ENCODE results near the gene SCN4B.

Gene SCN4B

DNA sequence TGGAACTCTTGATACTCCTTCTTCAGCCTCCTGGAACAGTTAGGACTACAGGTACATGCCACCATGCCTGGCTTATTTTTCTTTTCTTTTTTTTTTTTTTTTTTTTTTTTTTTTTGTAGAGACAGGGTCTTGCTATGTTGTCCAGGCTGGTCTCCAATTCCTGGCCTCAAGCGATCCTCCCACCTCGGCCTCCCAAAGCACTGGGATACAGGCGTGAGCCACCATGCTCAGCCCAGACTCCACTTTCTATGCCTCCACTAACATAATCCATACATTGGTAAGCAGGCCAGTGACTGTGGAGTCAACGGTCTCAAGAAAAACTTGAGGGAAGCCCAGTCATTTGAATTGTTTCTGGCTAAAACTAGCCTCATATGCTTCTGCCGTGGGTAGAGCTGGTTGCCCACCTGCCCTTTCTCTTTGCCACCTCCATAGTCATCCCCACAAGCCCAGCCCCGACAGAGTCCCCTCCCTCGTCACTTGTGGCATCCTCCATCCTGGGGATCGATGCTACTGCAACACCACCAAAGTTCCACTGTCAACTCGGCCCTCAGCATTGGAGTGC lies 21.5 kb upstream of the SCN4B start:
- no peak for DNase-seq

DNA sequence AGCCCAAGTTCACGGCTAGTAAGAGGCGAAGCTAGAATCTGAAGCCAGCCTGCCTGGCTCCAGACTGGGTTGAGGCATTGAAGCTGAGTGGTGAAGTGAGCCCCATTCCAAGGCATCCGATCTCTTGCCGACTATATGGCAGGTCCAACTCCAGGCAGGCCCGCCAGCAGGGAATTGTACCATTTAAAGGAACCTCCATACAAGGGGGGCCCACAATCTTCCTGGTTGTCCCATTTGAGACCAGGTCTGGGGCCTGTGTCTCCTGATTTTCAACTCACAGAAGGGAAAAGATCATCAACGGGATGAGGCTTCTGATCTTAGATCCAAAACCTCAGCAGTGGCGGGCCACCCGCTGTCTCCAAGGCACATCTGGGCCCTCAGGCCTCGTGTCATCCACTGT lies 19.7 kb upstream of the SCN4B start:
- DNase-seq = no peak

DNA sequence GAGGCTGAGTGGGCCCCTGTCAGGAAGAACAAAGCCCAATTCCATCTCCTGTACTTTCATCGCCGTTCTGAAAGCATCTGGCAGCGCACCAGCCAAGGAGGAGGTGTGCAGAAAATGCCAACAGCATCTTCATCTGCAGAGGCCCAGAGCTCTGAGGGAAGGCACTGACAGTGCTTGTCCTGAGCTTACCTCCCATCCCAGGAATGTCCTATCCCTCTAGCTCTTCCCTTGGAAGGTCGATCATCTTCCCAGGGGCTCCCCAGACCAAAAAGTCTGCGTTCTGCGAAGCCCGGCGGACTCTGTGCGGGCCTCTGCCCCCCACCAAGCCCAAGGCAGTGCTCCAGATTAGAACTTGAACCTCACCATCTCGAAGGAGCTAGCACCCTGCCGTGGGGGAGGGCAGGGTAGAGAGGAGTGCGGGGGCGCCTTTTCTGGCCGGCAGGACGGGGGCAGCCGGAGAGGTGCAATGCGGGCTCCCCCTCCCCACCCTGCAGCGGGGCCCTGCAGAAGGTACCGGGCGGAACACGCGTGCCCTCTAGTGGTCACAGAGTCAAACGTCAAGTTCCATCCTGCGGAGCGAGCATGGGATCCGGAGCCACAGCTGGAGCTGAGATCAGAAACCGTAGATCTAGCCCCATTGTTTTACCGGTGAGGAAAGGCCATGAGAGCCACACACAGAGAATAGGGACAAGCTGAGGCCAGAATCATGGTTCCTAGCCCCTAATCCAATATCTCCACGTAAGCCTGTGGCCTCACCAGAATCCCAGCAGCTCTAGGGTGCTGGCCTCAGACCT lies 18.8 kb upstream of the SCN4B start:
- DNase-seq = peak; percentile 53

DNA sequence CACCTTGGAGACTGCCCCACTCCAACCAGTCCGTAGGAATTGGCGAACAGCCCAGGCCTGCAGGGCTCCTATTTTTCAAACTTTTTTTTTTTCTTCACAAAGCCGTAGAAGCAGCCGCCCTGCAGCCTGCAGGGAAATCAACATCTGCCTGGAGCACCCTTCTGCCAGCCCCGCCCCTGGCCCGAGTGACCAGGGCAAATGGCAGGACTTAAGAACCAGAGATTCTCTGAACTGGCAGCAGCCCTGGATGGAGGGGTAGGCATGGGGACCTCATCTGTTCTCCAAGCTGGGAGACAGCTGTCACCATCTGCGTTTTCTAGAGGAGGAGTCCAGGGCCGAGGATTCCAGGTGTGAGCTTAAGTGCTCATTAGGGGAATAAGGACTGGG lies 18.3 kb upstream of the SCN4B start:
- no peak for DNase-seq

DNA sequence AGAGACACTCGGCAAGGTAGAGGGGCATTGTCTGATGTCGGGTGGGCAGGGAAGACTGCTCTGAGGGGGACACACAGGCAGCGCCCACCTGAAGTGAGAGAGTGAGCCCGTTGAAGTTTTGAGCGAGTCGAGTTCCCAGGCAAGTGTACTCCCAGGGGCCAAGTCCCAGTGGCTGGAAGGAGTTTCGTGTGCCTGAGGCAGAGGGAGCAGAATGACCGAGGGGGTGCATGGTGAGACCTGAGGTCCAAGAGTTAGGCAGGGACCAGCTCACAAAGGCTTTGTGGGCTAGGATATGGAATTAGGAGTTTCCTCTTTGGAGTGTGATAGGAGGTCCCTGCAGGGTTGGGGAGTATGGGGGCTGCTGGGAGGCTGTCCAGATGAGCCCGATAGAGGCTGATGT lies 17.6 kb upstream of the SCN4B start:
- DNase-seq = no peak

DNA sequence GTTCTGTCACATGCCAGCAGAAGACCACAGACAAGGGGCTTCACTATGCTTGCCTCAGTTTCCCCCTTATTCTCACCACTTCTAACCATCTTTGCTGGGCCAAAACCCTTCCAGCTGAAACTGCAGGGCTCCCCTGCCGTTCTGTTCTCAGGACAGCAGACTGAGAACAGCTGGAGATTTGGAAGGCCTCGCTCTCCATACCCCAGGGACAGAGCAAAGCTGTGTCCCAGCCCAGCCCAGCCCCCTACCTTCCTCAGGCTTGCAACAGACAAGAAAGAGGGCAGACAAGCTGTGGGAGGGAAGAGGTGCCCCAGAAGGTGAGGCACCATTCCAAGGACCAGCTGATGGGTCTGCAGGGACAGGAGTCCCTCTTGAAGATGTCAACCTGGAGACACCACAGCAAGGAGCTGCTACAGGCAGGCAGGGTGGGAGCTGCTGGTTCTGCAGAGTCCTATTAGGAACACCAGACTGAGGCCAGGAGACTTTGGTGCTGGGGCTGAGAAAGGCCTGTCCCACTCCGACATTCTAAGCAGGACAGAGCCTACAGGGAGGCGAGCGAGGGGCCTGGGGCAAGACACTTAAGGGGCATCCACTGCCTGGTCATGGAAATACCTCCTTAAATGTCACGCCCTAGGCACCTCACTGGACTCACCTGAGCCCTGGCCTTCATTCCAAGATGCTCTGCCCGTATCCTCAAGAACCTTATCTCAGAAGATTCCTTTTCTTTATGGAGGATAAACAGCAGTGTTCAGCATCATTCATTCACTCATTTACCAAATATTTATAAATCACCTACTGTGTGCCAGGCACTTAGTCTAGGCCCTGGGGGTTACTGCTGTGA lies 16.9 kb upstream of the SCN4B start:
- no peak for DNase-seq

DNA sequence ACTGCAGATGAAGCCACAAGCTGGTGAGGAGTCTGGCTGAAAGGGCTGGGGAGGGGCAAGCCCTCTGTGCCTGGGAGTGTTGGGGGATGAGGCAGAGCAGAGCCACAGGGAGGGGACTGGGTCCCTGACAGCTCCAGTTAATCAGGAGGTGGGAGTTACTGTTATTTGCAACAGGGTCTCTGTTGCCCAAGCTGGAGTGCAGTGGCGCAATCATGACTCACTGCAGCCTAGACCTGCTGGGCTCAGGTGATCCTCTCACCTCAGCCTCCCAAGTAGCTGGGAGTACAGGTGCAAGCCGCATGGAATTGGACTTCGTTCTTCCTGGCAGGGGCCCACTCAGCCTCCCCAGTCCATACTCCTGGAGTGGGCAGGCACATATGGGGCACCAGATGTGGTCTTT lies 16.1 kb upstream of the SCN4B start:
- no peak for DNase-seq

DNA sequence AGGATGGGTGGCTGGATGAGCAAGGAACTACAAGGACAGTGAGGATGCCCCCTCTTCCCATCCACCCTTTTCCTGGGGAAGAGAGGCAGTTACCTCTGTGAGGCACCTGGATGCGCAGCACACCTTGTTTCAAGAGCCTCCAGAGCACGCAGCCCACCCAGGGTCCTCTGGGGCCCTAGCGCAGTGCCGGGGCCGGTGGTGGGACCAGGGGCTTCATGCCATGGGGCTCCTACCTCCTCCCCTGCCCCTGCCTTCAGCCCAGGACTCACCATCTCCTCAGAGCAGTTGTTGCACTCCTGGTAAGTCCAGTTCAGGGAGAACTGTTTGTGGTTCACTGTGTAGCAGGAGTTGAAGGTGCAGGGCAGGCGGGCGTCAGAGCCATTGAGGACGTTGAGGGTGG lies 15.7 kb upstream of the SCN4B start:
- no peak for DNase-seq

DNA sequence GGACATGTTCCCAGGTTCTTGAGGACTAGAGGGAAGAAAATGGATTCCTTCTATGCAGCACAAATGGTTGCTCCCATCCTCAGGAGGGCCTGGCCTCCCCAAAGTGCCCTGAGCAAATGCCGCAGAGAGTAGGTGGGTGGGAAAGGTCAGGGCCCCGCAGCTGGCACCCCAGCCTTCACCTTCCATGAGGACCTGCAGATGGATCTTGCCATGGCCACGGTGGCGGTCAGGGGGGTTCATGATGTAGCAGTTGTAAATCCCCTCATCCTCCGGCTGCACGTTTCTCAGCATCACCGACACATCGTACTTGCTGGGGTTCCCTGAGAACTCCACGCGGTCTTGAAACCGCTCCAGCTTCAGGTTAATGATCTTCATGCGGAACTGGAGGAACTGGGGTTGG lies 15.3 kb upstream of the SCN4B start:
- DNase-seq = no peak

DNA sequence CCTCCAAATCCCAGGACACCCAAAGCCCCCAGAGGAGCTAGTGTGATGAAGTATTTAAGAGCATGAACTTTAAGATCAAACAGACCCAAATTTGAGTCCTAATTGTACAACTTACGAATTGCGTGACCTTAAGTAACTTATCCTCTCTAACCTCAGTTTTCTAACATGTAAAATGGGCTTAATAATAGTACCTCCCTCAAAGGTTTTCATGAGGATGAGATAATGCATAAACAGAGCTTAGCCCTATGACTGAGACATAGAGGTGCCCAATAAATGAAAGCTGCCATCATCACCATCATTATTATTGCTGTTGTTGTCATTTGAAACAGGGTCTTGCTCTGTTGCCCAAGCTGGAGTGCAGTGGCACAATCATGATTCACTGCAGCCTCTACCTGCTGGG lies 14.6 kb upstream of the SCN4B start:
- no peak for DNase-seq

DNA sequence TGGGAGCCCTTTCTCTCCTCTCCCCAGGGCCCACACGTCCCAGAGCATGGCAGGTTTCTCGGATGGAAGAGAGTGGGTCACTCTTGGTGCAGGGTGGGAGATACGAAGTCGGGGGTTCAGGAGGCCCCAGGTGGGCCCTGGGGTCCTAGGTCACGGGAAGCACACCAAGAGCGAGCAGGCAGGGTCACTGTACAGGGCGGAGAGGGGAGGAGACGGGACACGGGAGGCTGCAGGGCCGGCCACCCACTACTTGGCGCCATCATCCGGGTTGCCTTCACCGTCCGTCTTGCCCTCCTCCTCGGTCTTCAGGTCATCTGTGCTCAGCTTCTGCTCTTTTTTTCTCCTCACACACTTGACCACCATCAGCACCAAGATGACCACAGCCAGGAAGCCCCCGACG lies 14.0 kb upstream of the SCN4B start:
- DNase-seq = no peak

DNA sequence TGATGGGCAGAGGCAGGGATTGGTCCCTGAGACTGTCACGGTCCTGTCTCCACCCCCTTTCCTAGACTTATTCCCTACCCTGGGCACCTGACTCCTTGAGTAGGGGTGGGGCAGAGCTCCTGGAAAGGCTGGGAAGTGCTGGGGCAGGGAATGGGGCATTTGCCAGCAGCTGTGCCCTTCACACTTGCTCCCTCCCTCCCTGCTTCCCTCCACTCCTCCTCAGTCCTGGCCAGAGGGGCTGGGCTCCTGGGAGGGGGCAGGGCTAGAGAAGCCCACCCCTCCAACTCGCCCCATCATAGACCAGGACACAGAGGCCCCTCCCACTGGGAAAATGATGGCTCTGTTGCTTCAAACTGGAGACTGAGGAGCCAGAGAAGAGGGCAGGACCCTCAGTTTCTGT lies 12.3 kb upstream of the SCN4B start:
- no peak for DNase-seq

DNA sequence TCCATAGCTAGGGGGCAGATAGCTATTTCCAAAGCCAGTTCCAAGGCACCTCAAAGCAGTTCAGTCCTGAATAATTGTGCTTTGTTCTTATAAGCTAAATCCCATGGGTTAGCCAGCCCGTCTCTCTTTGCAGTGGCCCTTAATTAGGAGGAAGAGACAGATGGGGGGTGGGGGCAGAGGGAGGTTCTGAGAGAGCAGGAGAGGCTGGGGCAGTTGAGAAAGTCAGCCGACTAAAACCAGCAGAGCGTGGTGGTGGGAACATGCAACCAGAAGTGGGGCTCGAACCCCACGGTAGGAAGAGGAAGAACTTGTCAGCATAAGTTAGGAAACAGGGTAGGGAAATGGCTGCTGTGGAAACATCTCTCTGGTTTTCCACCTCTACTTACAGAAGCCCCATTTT lies 10.9 kb upstream of the SCN4B start:
- no peak for DNase-seq

DNA sequence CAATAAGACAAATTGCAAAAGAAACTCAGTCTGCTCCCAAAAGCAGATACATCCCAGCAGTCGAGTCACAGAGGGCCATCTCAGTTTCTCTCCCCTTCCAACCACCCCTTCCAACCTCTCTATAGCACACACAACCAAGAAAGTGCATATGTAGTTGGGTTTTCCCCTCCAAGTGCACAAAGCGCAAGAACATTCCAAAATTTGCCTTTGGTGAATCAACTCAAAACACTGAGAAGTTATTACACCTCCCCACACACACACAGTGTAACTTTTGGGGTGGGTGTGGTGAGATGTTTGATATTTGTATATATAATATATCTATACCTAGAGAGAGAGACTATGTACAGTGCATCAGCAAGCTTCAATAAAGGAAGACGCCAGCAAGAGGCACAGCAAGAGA lies 10.2 kb upstream of the SCN4B start:
- no peak for DNase-seq

DNA sequence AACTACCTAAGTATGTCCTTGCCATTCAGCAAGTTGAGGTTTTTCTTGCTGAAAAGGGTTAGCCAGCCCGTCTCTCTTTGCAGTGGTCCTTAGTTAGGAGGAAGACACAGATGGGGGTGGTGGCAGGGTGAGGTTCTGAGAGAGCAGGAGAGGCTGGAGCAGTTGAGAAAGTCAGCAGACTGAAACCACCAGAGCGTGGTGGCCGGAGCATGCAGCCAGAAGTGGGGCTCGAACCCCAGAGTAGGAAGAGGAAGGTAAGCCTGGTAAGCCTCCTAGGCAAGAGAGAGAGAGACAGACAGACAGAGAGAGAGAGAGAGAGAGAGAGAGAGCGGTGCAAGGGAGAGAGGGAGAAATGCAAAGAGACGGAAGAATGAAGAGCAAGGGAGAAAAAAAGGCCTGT lies 9.2 kb upstream of the SCN4B start:
- no peak for DNase-seq

DNA sequence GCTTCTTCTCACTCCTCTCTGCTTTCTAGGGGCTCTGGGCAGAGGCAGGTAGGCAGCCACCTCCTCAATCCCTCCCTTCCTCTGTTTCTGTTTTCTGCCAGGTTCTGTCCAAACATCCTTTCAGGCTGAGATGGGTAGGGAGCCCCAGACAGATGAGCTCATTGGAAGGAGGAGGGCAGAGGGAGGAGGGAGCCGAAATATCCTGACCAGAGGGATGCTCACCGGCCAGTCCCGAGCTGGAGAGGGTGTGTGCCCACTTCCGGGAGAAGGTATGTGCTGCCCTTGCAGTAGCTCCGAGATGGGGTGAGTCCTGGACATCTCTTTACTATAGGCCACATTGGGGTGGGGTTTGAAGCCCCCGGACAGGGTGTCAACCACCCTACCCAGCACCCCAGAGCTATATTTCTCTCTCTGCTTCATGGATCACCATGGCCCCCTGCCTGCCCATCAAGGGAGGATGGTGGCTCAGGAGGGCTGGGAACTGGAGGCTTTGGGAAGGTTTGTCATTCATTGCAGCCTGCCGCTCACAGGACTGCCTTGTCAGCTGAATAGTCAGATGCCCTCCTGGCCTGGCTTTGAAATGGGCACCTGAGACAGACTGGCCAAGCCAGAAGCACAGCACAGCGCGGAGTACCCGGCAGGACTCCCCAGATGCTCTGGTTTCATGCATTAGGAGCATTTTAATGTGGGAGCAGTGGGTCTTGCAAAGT lies 4.7 kb upstream of the SCN4B start:
- no peak for DNase-seq

DNA sequence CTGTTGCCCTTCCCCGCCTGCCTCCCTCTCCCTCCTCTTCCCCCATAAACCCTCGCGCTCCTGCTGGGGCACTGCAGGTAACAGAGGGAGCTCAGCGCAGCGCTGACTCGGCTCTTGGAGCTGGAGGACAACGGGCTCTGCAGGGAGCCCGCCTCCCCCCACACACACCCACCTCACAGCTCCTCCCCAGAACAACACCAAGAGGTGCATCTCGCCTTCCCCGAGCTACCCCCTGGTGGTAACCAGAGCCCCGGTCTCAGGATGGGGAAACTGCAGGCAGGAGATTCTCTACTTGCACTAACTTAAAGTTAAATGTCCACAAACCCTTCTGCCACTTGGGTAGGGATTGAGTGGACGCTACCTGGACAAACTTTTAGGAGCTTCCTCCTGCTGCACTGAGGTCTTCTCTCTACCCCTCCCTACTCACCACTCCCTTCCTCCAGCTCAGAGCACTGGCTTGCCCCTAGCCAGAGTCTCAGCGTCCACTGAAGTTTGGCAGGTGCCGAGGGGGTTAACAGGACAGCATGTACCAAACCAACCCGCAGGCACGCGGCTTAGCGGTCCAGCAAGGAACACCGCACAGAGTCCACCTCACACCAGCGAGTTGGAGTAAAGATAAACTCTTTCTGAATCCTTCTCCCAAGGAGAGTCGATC lies 4.0 kb upstream of the SCN4B start:
- DNase-seq = no peak

DNA sequence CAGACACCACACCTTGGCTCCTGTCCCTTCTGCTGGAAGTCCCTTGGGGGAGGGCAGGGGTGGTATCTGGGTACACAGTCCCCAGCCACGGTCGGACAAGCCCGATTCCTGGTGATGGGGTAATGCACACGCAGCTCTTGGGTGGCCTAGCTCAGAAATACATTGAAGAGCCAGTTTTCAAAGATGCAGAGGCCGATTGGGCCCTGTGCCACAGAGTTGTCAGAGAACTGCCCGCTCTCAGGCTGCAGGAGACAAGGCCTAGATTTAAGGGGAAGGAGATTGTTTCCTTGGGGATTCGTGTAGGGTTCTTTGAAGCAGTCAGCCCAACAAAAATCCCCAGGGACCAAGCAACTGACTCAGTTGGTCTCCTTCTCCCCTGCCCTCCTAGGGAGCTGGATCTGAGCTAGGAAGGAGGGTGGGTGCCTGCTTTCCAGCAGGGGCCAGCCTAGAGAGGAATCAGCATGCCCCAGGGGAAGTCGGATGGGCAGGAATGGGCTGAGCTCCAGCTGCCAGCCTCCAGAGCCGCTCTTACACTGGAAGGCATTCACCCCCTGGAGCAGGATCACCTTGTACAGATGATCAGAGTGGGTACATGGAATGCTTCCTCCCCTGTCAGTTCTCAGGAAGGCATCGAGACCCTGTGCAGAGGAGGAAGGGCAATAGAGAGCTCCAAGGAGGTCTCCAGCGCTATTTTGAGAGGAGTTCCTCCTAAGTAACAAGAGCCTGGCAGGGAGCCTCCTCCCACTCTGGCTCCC lies 3.3 kb upstream of the SCN4B start:
- DNase-seq = no peak

DNA sequence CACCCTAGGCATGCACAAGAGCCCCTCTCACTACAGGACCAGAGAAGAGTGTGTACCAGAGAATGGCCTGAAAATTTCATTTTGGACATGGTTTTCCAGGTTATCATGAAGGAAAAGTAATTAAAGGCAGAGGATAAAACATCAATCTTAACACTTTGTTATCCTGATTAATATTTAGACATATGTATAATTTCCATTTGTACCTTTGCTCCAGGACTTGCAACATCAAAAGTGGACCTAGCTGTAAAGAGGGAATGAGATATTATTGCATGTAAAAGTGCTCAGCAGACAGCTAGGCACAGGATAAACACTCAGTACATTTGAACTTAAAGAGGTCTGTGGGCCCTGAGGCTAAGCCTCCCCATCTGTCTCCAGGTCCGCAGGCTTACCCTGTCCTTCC lies 2.0 kb upstream of the SCN4B start:
- no peak for DNase-seq

DNA sequence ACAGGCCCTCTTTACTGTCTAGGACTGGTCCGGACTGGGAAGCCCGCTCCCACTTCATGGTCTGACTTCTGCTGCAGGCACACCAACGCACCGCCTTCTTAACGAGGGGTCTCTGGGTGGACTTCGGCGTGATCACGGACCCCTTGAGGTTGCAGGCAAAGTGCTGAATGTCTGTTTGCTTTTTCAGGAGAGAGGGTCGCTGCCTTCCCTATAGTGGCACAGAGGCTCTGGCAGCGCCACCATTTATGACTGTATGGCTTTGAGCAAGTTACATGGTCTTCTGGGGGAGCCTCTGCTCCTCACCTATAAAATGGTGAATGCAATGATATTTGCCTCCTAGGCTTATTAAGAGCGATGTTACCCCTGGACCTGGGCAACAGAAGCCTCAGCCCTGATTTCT lies 1.4 kb upstream of the SCN4B start:
- no peak for DNase-seq

DNA sequence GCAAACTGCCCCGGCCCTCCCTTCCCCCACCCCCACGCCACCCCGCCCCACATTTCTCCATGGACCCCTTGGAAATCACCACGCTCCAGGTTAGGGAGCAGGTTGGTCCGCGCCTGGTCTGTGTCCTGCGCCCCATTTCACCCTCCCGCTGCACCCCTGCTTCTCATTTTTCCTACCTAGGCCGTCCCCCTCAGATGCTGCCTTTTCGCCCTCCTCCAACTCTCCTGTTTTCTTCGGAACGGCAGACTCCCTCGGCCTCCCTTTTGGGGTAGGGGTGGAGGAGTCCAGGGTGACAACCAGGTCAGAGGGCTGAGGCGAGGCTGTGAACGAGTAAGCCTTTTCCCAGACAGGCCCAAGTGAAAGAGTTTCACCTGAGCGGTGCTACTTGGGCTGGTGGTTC lies 893 bp upstream of the SCN4B start:
- no peak for DNase-seq

DNA sequence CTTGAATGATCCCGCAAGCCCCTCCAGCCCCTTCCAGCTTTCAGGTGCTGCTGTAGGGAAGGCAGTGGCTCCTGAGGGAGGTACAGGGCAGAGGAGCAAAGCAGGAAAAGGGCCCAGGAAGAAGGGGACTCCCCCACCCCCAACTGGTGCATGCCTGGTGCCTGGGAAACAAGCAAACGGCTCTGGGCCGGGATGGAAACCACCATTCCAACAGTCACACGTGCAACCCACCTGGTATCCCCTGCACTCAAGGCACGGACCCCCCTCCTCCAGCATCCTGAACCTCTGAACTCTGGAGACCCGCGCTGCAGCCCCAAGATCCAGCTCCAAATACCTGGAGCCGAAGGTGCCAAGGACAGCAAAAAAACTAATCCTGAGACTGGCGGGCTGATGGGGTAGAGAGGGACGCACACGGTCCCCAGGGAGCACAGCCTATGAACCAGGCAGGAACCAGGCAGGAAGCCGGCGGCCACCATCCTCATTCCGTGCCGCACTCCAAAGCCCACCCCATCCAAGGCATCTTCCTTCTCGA lies 537 bp downstream of the SCN4B start:
- no peak for DNase-seq
